HEK293 (cell line): ENCODE measurements around the gene KRTAP25-1.
A peak's percentile ranks its signal among the peaks of the same experiment; 100 is the strongest.

Experiments used
- CTCF ChIA-PET: fragments of 350-600 bp; formaldehyde crosslinking; extraction: SDS; loops from one replicate; lab custom pipeline; 2021; ENCODE audit warnings: antibody characterized with exemption; lab: Yijun Ruan, JAX
- POLR2A ChIA-PET: fragments of 300-600 bp; formaldehyde crosslinking; extraction: SDS; loops from one replicate; lab custom pipeline; 2020; ENCODE audit warnings: antibody characterized with exemption, inconsistent platforms; lab: Yijun Ruan, JAX
- H3K27ac ChIP-seq: fragments of 200-500 bp; sonication (Bioruptor generic); 2 replicates; pipeline ENCODE4 v1.5.1; 2014; ENCODE audit warnings: low read depth, low read length, control low read depth, inconsistent platforms; ENCODE audit errors: extremely low read depth
- H3K36me3 ChIP-seq, 2 experiments: fragments of 200-500 bp in 1 of 2; sonication (Bioruptor generic) in 1 of 2; 1 replicate in 1 of 2; 2 replicates in 1 of 2; pipeline ENCODE4 v1.5.1; 2014 to 2017; ENCODE audit warnings: inconsistent platforms in 2 of 2, low read length in 2 of 2; ENCODE audit not compliant: control insufficient read depth in 2 of 2, insufficient read depth in 1 of 2
- H3K4me1 ChIP-seq: fragments of 200-500 bp; sonication (Bioruptor generic); 2 replicates; pipeline ENCODE4 v1.5.1; 2014; ENCODE audit warnings: mild to moderate bottlenecking, low read length, inconsistent platforms; ENCODE audit not compliant: control insufficient read depth, insufficient read depth
- H3K4me3 ChIP-seq: 2 replicates; pipeline ENCODE4 v1.5.1; 2011; ENCODE audit warnings: low read depth, mild to moderate bottlenecking, control low read depth, low read length, moderate library complexity
- H3K9me3 ChIP-seq: fragments of 200-500 bp; sonication (Bioruptor generic); 2 replicates; pipeline ENCODE4 v1.5.1; 2014; ENCODE audit warnings: low read depth, low read length, inconsistent platforms; ENCODE audit not compliant: control insufficient read depth, insufficient read depth
- GLI2 ChIP-seq: fragments of 450-650 bp; formaldehyde crosslinking; IDR thresholded peaks from 2 replicates; pipeline ENCODE4; 2017; ENCODE audit warnings: missing biosample characterization, missing genetic modification characterization, low read depth, borderline replicate concordance
- MYNN ChIP-seq: fragments of 450-650 bp; formaldehyde crosslinking; IDR thresholded peaks from 2 replicates; pipeline ENCODE4 v1.5.1; 2016; ENCODE audit warnings: missing biosample characterization, missing genetic modification characterization, borderline replicate concordance
- SETDB1 ChIP-seq: IDR thresholded peaks from one replicate; pipeline ENCODE4 v1.6.1; 2017; ENCODE audit warnings: mild to moderate bottlenecking, low read length, moderate library complexity, mixed read lengths; ENCODE audit not compliant: insufficient read length
- TRIM28 ChIP-seq: IDR thresholded peaks from 2 replicates; pipeline ENCODE4 v1.6.1; 2011; ENCODE audit warnings: low read length, control low read depth, borderline replicate concordance
- YY1 ChIP-seq: fragments of 450-650 bp; formaldehyde crosslinking; IDR thresholded peaks from 2 replicates; pipeline ENCODE4 v1.5.1; 2018; ENCODE audit warnings: missing biosample characterization, missing genetic modification characterization
- YY2 ChIP-seq: fragments of 450-650 bp; formaldehyde crosslinking; IDR thresholded peaks from 2 replicates; pipeline ENCODE4 v1.5.1; 2016; ENCODE audit warnings: missing biosample characterization, missing genetic modification characterization
- ZBTB17 ChIP-seq: fragments of 450-650 bp; formaldehyde crosslinking; IDR thresholded peaks from 2 replicates; pipeline ENCODE4 v1.5.1; 2016; ENCODE audit warnings: missing biosample characterization, missing genetic modification characterization
- ZFHX2 ChIP-seq: fragments of 450-650 bp; formaldehyde crosslinking; conservative IDR thresholded peaks from 2 replicates; pipeline ENCODE4 v1.5.1; 2016; ENCODE audit warnings: missing biosample characterization, missing genetic modification characterization
- ZIC2 ChIP-seq: fragments of 450-650 bp; formaldehyde crosslinking; IDR thresholded peaks from 2 replicates; pipeline ENCODE4 v1.5.1; 2016; ENCODE audit warnings: missing biosample characterization, missing genetic modification characterization
- ZNF146 ChIP-seq: fragments of 450-650 bp; formaldehyde crosslinking; IDR thresholded peaks from 2 replicates; pipeline ENCODE4 v1.5.1; 2016; ENCODE audit warnings: missing biosample characterization, missing genetic modification characterization
- ZNF2 ChIP-seq: fragments of 450-650 bp; formaldehyde crosslinking; IDR thresholded peaks from 2 replicates; pipeline ENCODE4 v1.5.1; 2016; ENCODE audit warnings: missing biosample characterization, missing genetic modification characterization
- ZNF214 ChIP-seq: fragments of 450-650 bp; formaldehyde crosslinking; IDR thresholded peaks from 2 replicates; pipeline ENCODE4 v1.5.1; 2017; ENCODE audit warnings: missing biosample characterization, mild to moderate bottlenecking, missing genetic modification characterization, borderline replicate concordance
- ZNF350 ChIP-seq: fragments of 450-650 bp; formaldehyde crosslinking; IDR thresholded peaks from 2 replicates; pipeline ENCODE4 v1.5.0; 2017; ENCODE audit warnings: missing biosample characterization, mild to moderate bottlenecking, missing genetic modification characterization
- ZNF366 ChIP-seq: fragments of 450-650 bp; formaldehyde crosslinking; conservative IDR thresholded peaks from 2 replicates; pipeline ENCODE4 v1.5.1; 2016; ENCODE audit warnings: missing biosample characterization, missing genetic modification characterization
- ZNF501 ChIP-seq: fragments of 450-650 bp; formaldehyde crosslinking; IDR thresholded peaks from 2 replicates; pipeline ENCODE4 v1.5.1; 2016; ENCODE audit warnings: missing biosample characterization, missing genetic modification characterization
- ZNF529 ChIP-seq: fragments of 450-650 bp; formaldehyde crosslinking; IDR thresholded peaks from 2 replicates; pipeline ENCODE4 v1.5.1; 2017; ENCODE audit warnings: missing genetic modification characterization, missing biosample characterization; ENCODE audit not compliant: insufficient replicate concordance
- ZNF629 ChIP-seq: fragments of 450-650 bp; formaldehyde crosslinking; IDR thresholded peaks from 2 replicates; pipeline ENCODE4 v1.5.1; 2017; ENCODE audit warnings: missing biosample characterization, missing genetic modification characterization
- ZNF791 ChIP-seq: fragments of 450-650 bp; formaldehyde crosslinking; IDR thresholded peaks from 2 replicates; pipeline ENCODE4 v1.5.1; 2016; ENCODE audit warnings: missing biosample characterization, missing genetic modification characterization
- ZNF837 ChIP-seq: fragments of 450-650 bp; formaldehyde crosslinking; IDR thresholded peaks from 2 replicates; pipeline ENCODE4 v1.5.1; 2016; ENCODE audit warnings: missing biosample characterization, missing genetic modification characterization
- ZSCAN30 ChIP-seq: fragments of 450-650 bp; IDR thresholded peaks from 2 replicates; pipeline ENCODE4 v1.5.1; 2018; ENCODE audit warnings: missing biosample characterization, mild to moderate bottlenecking, missing genetic modification characterization, moderate library complexity
- TF ChIP-seq, protein P1 (sequence below): fragments of 450-650 bp; formaldehyde crosslinking; IDR thresholded peaks from 2 replicates; pipeline ENCODE4 v1.5.1; 2016; ENCODE audit warnings: missing biosample characterization, missing genetic modification characterization
- TF ChIP-seq, protein P2 (sequence below): fragments of 450-650 bp; formaldehyde crosslinking; IDR thresholded peaks from 2 replicates; pipeline ENCODE4 v1.5.1; 2016; ENCODE audit warnings: missing biosample characterization, missing genetic modification characterization, low read depth
- TF ChIP-seq, protein P3 (sequence below): fragments of 450-650 bp; formaldehyde crosslinking; IDR thresholded peaks from 2 replicates; pipeline ENCODE4 v1.5.1; 2017; ENCODE audit warnings: missing biosample characterization, missing genetic modification characterization
- TF ChIP-seq, protein P4 (sequence below): fragments of 450-650 bp; formaldehyde crosslinking; IDR thresholded peaks from 2 replicates; pipeline ENCODE4 v1.5.1; 2016; ENCODE audit warnings: missing biosample characterization, missing genetic modification characterization
- TF ChIP-seq, protein P5 (sequence below): fragments of 450-650 bp; formaldehyde crosslinking; IDR thresholded peaks from 2 replicates; pipeline ENCODE4 v1.5.1; 2016; ENCODE audit warnings: missing biosample characterization, missing genetic modification characterization

KRTAP25-1 gene

DNA sequence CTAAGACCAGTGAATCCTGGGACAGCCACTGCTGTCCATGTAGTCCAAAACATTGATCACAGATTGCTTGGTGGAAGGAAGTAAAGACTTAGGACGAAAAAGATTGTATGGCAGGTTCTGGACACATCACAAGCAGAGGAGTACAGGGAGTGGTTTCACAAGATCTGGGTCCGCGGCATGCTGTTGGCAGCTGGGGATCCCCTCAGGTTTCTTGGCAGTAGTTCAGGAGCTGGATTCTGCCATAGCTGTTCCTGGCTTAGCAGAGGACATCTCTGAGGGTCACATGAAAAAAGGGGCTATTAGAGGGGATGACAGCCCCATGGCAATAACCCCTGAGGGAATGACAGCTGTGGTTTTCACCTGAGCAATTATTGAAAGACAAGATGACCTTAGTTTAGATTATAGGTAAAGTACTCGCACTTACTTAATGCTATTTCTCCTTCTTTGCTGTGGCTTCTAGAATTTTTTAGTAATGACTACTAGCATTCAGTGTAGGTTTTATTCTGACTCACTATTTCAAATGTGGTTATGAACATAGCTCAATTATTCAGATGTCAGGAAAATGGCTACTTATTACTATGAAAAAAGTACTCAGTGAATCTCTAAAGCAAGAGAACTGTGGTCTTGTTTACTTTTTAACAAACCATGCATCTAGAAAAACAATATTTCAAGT is 40.0 kb upstream of the KRTAP25-1 start (continued):
- TF ChIP-seq GLI2 (tag by site-specific recombination) (no peak), ZBTB17 (tag by site-specific recombination) (no peak), ZNF350 (tag by site-specific recombination) (no peak), ZNF791 (tag by site-specific recombination) (no peak), ZNF146 (tag by site-specific recombination) (no peak), ZFHX2 (tag by site-specific recombination) (no peak), YY2 (no peak)

DNA sequence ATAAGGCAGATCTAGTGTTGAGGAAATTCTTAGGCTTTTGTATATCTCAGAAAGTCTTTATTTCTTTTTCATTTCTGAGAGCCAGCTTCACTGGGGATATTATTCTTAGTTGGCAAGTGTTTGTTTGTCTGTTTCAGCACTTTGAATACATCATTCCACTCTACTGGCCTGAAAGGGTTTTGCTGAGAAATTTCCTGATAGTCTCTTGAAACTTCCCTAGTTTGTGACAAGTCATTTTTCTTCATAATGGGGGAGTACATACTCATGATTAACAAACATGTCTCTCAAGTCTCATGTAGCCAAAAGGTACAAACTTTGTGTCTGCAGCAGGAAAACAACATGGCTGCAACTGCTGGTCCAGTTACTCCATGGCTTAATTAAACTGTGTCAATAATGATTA is 37.1 kb upstream of the KRTAP25-1 start:
- CTCF ChIA-PET, result no interaction called here
- POLR2A ChIA-PET, result no interaction called here
- H3K9me3 ChIP-seq, result no peaks in the 10 kb centered on the region
- TF ChIP-seq TRIM28 (peak; percentile 82; the same call in 1 of the 2 replicates), SETDB1 (peak; percentile 80), ZNF791 (tag by site-specific recombination) (peak; percentile 73; the same call in 1 of the 2 replicates), MYNN (no peak)
- TF ChIP-seq, all 188 proteins: peak for 3
- H3K4me1 ChIP-seq, result no peaks in the 10 kb centered on the region
- H3K27ac ChIP-seq, result no peak overlapping the region
- no peak overlapping the region for H3K4me3 ChIP-seq
- H3K36me3 ChIP-seq, result no peaks in the 10 kb centered on the region

DNA sequence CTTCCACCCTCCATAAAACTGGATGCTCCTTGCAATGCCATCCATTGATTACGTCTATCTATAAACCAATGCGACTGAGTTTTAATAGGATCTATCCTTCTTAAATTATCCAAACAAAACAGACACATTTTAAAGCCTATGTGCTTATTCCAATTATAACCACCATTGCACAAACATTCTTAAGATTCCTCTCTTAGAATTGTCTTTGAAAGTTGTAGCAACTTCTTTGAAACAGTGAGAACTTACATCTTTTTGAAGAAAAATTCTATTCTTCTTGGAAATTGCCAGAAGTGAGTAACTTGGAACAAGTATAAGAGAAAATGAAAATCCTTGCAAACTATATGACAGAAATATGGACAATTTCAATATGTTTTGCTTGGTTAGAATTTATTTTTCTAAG is 30.9 kb upstream of the KRTAP25-1 start, which contains the start of gene KRTAP26-1:
KRTAP26-1 (minus strand) TSS at position 101 of the 400 bp plus-strand sequence. CDS start 280 bp downstream, outside the sequence.
- Histone ChIP-seq H3K4me3 (no peak within 1 kb of the TSS), H3K4me1 (no peaks in the 10 kb centered on the region), H3K36me3 (no peaks in the 10 kb centered on the region), H3K27ac (no peak within 1 kb of the TSS), H3K9me3 (no peaks in the 10 kb centered on the region)
- ChIA-PET CTCF (no interaction called here), POLR2A (no interaction called here)
- TF ChIP-seq, protein P1, sequence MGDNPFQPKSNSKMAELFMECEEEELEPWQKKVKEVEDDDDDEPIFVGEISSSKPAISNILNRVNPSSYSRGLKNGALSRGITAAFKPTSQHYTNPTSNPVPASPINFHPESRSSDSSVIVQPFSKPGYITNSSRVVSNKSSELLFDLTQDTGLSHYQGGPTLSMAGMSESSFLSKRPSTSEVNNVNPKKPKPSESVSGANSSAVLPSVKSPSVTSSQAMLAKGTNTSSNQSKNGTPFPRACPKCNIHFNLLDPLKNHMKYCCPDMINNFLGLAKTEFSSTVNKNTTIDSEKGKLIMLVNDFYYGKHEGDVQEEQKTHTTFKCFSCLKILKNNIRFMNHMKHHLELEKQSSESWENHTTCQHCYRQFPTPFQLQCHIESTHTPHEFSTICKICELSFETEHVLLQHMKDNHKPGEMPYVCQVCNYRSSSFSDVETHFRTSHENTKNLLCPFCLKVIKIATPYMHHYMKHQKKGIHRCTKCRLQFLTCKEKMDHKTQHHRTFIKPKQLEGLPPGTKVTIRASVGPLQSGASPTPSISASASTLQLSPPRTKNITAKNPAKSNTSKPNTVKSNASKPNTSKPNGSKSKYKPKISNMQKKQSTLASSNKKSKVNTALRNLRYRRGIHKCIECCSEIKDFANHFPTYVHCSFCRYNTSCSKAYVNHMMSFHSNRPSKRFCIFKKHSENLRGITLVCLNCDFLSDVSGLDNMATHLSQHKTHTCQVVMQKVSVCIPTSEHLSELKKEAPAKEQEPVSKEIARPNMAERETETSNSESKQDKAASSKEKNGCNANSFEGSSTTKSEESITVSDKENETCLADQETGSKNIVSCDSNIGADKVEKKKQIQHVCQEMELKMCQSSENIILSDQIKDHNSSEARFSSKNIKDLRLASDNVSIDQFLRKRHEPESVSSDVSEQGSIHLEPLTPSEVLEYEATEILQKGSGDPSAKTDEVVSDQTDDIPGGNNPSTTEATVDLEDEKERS (tag by site-specific recombination), result no peak
- no peak for TF ChIP-seq ZNF529 (tag by site-specific recombination)
- TF ChIP-seq ZSCAN30 (tag by site-specific recombination), result no peak
- TF ChIP-seq ZNF837 (tag by site-specific recombination), result no peak
- TF ChIP-seq ZNF214, result no peak
- no peak for TF ChIP-seq ZNF366 (tag by site-specific recombination)
- TF ChIP-seq ZNF2 (tag by site-specific recombination), result no peak
- TF ChIP-seq, protein P2, sequence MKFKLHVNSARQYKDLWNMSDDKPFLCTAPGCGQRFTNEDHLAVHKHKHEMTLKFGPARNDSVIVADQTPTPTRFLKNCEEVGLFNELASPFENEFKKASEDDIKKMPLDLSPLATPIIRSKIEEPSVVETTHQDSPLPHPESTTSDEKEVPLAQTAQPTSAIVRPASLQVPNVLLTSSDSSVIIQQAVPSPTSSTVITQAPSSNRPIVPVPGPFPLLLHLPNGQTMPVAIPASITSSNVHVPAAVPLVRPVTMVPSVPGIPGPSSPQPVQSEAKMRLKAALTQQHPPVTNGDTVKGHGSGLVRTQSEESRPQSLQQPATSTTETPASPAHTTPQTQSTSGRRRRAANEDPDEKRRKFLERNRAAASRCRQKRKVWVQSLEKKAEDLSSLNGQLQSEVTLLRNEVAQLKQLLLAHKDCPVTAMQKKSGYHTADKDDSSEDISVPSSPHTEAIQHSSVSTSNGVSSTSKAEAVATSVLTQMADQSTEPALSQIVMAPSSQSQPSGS (tag by site-specific recombination), result no peak
- no peak for TF ChIP-seq ZNF501 (tag by site-specific recombination)
- TF ChIP-seq, protein P3, sequence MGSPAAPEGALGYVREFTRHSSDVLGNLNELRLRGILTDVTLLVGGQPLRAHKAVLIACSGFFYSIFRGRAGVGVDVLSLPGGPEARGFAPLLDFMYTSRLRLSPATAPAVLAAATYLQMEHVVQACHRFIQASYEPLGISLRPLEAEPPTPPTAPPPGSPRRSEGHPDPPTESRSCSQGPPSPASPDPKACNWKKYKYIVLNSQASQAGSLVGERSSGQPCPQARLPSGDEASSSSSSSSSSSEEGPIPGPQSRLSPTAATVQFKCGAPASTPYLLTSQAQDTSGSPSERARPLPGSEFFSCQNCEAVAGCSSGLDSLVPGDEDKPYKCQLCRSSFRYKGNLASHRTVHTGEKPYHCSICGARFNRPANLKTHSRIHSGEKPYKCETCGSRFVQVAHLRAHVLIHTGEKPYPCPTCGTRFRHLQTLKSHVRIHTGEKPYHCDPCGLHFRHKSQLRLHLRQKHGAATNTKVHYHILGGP (tag by site-specific recombination), result no peak
- TF ChIP-seq, protein P4, sequence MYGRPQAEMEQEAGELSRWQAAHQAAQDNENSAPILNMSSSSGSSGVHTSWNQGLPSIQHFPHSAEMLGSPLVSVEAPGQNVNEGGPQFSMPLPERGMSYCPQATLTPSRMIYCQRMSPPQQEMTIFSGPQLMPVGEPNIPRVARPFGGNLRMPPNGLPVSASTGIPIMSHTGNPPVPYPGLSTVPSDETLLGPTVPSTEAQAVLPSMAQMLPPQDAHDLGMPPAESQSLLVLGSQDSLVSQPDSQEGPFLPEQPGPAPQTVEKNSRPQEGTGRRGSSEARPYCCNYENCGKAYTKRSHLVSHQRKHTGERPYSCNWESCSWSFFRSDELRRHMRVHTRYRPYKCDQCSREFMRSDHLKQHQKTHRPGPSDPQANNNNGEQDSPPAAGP, result no peak
- TF ChIP-seq ZIC2 (tag by site-specific recombination), result no peak
- no peak for TF ChIP-seq ZNF629 (tag by site-specific recombination)
- TF ChIP-seq YY1 (tag by site-specific recombination), result no peak
- TF ChIP-seq, protein P5, sequence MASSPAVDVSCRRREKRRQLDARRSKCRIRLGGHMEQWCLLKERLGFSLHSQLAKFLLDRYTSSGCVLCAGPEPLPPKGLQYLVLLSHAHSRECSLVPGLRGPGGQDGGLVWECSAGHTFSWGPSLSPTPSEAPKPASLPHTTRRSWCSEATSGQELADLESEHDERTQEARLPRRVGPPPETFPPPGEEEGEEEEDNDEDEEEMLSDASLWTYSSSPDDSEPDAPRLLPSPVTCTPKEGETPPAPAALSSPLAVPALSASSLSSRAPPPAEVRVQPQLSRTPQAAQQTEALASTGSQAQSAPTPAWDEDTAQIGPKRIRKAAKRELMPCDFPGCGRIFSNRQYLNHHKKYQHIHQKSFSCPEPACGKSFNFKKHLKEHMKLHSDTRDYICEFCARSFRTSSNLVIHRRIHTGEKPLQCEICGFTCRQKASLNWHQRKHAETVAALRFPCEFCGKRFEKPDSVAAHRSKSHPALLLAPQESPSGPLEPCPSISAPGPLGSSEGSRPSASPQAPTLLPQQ (tag by site-specific recombination), result no peak
